Naive thymus-derived CD4-positive, alpha-beta T cell (primary cell): ENCODE results near the gene FAM13A. TPM values are rescaled to one million over a fixed set of nuclear protein-coding genes. Genes with fewer than 3 reads are reported as not detected.

Source experiments
- ATAC-seq: fragments of 150-1000 bp; cut with Tn5 transposase; 2 replicates; pipeline ENCODE4 v1.10.0; 2021; ENCODE audit warnings: mild to moderate bottlenecking, moderate library complexity
- CTCF ChIA-PET: fragments of 350-600 bp; sonication (Branson Sonifier 250); formaldehyde crosslinking; loops from one replicate; lab custom pipeline; 2021; ENCODE audit warnings: antibody characterized with exemption; lab: Charles Lee
- POLR2A ChIA-PET: fragments of 350-600 bp; sonication (Branson Sonifier 250); formaldehyde crosslinking; loops from one replicate; lab custom pipeline; 2021; ENCODE audit warnings: antibody characterized with exemption, inconsistent platforms; lab: Charles Lee
- DNase-seq, 9 donors: peaks; one replicate each; pipeline versions ENCODE4 v3.0.0 to v3.0.0-alpha.2; 2020 to 2022; ENCODE audit warnings: mixed read lengths in 1 of 9
- H3K27ac ChIP-seq: one replicate; pipeline ENCODE4 v1.7.0; 2013; ENCODE audit warnings: mild to moderate bottlenecking, low read depth, low read length, moderate library complexity
- H3K27me3 ChIP-seq, 2 donors: one replicate each; pipeline ENCODE4 v1.7.0; 2013; ENCODE audit warnings: low read length in 2 of 2, mild to moderate bottlenecking in 2 of 2, moderate library complexity in 2 of 2; ENCODE audit not compliant: control insufficient read depth in 2 of 2, insufficient read depth in 2 of 2
- H3K36me3 ChIP-seq, 3 experiments: 1 replicate in 2 of 3; 2 replicates in 1 of 3; pipeline ENCODE4 v1.7.0; 2013; ENCODE audit warnings: low read length in 3 of 3, mild to moderate bottlenecking in 3 of 3, moderate library complexity in 1 of 3; ENCODE audit not compliant: insufficient read depth in 3 of 3, control insufficient read depth in 2 of 3
- H3K4me1 ChIP-seq, 2 donors: one replicate each; pipeline ENCODE4 v1.7.0; 2013; ENCODE audit warnings: low read length in 2 of 2, mild to moderate bottlenecking in 2 of 2, moderate library complexity in 1 of 2; ENCODE audit not compliant: control insufficient read depth in 2 of 2, insufficient read depth in 2 of 2
- H3K4me3 ChIP-seq: 2 replicates; pipeline ENCODE4 v1.7.0; 2013; ENCODE audit warnings: mild to moderate bottlenecking, low read length
- H3K9me3 ChIP-seq, 3 experiments: 1 replicate in 2 of 3; 2 replicates in 1 of 3; pipeline ENCODE4 v1.7.0; 2013; ENCODE audit warnings: low read length in 3 of 3; ENCODE audit not compliant: control insufficient read depth in 2 of 3
- H3K27ac Mint-ChIP-seq, 9 donors: one replicate each; pipeline ENCODE4 v1.8.0; 2020 to 2022; ENCODE audit warnings: mixed read lengths in 9 of 9, mild to moderate bottlenecking in 8 of 9, moderate library complexity in 5 of 9, inconsistent platforms in 2 of 9
- H3K27me3 Mint-ChIP-seq, 5 donors: one replicate each; pipeline ENCODE4 v1.8.0; 2021 to 2022; ENCODE audit warnings: mixed read lengths in 5 of 5, mild to moderate bottlenecking in 1 of 5
- H3K36me3 Mint-ChIP-seq, 5 donors: one replicate each; pipeline ENCODE4 v1.8.0; 2020 to 2022; ENCODE audit warnings: mixed read lengths in 5 of 5, mild to moderate bottlenecking in 3 of 5, inconsistent platforms in 1 of 5
- H3K4me1 Mint-ChIP-seq, 7 donors: one replicate each; pipeline ENCODE4 v1.8.0; 2020 to 2022; ENCODE audit warnings: mixed read lengths in 7 of 7, mild to moderate bottlenecking in 3 of 7, inconsistent platforms in 1 of 7
- H3K4me3 Mint-ChIP-seq, 10 donors: one replicate each; pipeline ENCODE4 v1.8.0; 2020 to 2022; ENCODE audit warnings: mild to moderate bottlenecking in 10 of 10, mixed read lengths in 10 of 10, moderate library complexity in 6 of 10, inconsistent platforms in 2 of 10
- H3K9me3 Mint-ChIP-seq, 11 donors: one replicate each; pipeline ENCODE4 v1.8.0; 2020 to 2022; ENCODE audit warnings: mixed read lengths in 11 of 11, mild to moderate bottlenecking in 4 of 11, inconsistent platforms in 1 of 11, moderate library complexity in 1 of 11
- intact Hi-C, 2 donors: fragments of 100-400 bp; cut with micrococcal nuclease; formaldehyde crosslinking; loops; one replicate each; pipeline ENCODE4 v1.15.1; 2023
- polyA plus RNA-seq, 2 donors: library from polyadenylated mRNA; unstranded; fragments of 300-500 nt; fragmentation: Illumina TruSeq; gene quantifications; one replicate each; pipeline ENCODE4 v1.2.3, GENCODE V29; 2021
- total RNA-seq, 6 experiments: library from RNA in 5 of 6; stranded (reverse) in 5 of 6; gene quantifications; 1 replicate in 5 of 6; 2 replicates in 1 of 6; pipeline ENCODE4 v1.2.3 and lab custom pipeline; 2021 to 2026

The FAM13A gene
- total and polyA plus RNA-seq, 7 experiments from 2014 or later: 4.5 to 60.4 (median 10.2) TPM

- Histone ChIP-seq H3K4me3 (no peak overlapping the region), H3K36me3 (peaks cover 0 to 12% (median 0%) of the 10 kb centered on the region in 3 experiments), H3K4me1 (no peaks in the 10 kb centered on the region), H3K27me3 (no peaks in the 10 kb centered on the region), H3K27ac (no peak overlapping the region), H3K9me3 (no peaks in the 10 kb centered on the region)
- ATAC-seq (no peak), DNase-seq (no peak)
- H3K27me3 Mint-ChIP-seq: peaks cover 0 to 19% (median 3%) of the 10 kb centered on the region in 5 donors
- peak overlapping the region in 2 of 9 donors; percentile 3 to 60 for H3K27ac Mint-ChIP-seq
- H3K9me3 Mint-ChIP-seq: peaks cover 0 to 3% (median 0%) of the 10 kb centered on the region in 11 donors
- no peak overlapping the region for H3K4me3 Mint-ChIP-seq
- ChIA-PET CTCF (interaction anchor here (1.6 kb wide), 1 partner anchor 26 kb away, joined by 4 read pairs; no protein-coding TSS in a partner anchor), POLR2A (no interaction called here)
- peaks cover 0 to 31% (median 18%) of the 10 kb centered on the region in 5 donors for H3K36me3 Mint-ChIP-seq
- H3K4me1 Mint-ChIP-seq: peaks cover 0 to 47% (median 4%) of the 10 kb centered on the region in 7 donors
- intact Hi-C loops: loop anchor here in 1 of 2 donors (5.0 kb wide), 1 partner anchor 266 kb away; no protein-coding TSS in a partner anchor
Measured at GRCh38 chr4:88792821-88793220, 264.2 kb downstream of the FAM13A start.

GRCh38 chr4:88792268-88792781 lies 264.7 kb downstream of the FAM13A start:
- ChIA-PET POLR2A (no interaction called here), CTCF (interaction anchor here (0.5 to 1.6 kb wide), 4 partner anchors 27 to 256 kb away, joined by 3 to 4 read pairs (median 4); no protein-coding TSS in a partner anchor)
- H3K27ac ChIP-seq: no peak overlapping the region
- ATAC-seq (peak; percentile 44), DNase-seq (no peak)
- H3K4me1 ChIP-seq: no peaks in the 10 kb centered on the region
- intact Hi-C loops: loop anchor here in 1 of 2 donors (5.0 kb wide), 1 partner anchor 265 kb away; no protein-coding TSS in a partner anchor
- no peaks in the 10 kb centered on the region for H3K27me3 ChIP-seq
- Mint-ChIP-seq H3K27ac (peak overlapping the region in 2 of 9 donors; percentile 3 to 60), H3K9me3 (no peaks in the 10 kb centered on the region), H3K4me1 (peaks cover 0 to 42% (median 4%) of the 10 kb centered on the region in 7 donors), H3K4me3 (no peak overlapping the region), H3K27me3 (peaks cover 0 to 14% (median 0%) of the 10 kb centered on the region in 5 donors), H3K36me3 (peaks cover 0 to 30% (median 17%) of the 10 kb centered on the region in 5 donors)
- no peak overlapping the region for H3K4me3 ChIP-seq
- no peaks in the 10 kb centered on the region for H3K9me3 ChIP-seq
- H3K36me3 ChIP-seq: peaks cover 0 to 17% (median 4%) of the 10 kb centered on the region in 3 experiments

- CTCF ChIA-PET: interaction anchor here (1.0 to 1.6 kb wide), 3 partner anchors 28 to 264 kb away, joined by 3 to 4 read pairs (median 4); no protein-coding TSS in a partner anchor
- Histone ChIP-seq H3K27ac (no peak overlapping the region), H3K27me3 (no peaks in the 10 kb centered on the region), H3K4me1 (no peaks in the 10 kb centered on the region), H3K36me3 (peaks cover 0 to 20% (median 6%) of the 10 kb centered on the region in 3 experiments), H3K9me3 (no peaks in the 10 kb centered on the region), H3K4me3 (no peak overlapping the region)
- Mint-ChIP-seq H3K27me3 (peaks cover 0 to 5% (median 0%) of the 10 kb centered on the region in 5 donors), H3K36me3 (peaks cover 0 to 27% (median 16%) of the 10 kb centered on the region in 5 donors), H3K9me3 (no peaks in the 10 kb centered on the region), H3K4me3 (no peak overlapping the region), H3K4me1 (peaks cover 0 to 37% (median 4%) of the 10 kb centered on the region in 7 donors), H3K27ac (peak overlapping the region in 1 of 9 donors; percentile 58)
- intact Hi-C loops: loop anchor here (1.0 to 5.0 kb wide), 3 partner anchors 252 to 265 kb away; no protein-coding TSS in a partner anchor
- DNase-seq (peak in 1 of 9 donors; percentile 4), ATAC-seq (no peak)
- POLR2A ChIA-PET: no interaction called here
Measured at GRCh38 chr4:88791274-88791673, 265.7 kb downstream of the FAM13A start.

- H3K27ac ChIP-seq: no peak overlapping the region
- intact Hi-C loops: no loop called here
- Mint-ChIP-seq H3K4me1 (peaks cover 0 to 38% (median 4%) of the 10 kb centered on the region in 7 donors), H3K27me3 (peaks cover 0 to 5% (median 0%) of the 10 kb centered on the region in 5 donors), H3K9me3 (no peaks in the 10 kb centered on the region), H3K27ac (peak overlapping the region in 1 of 9 donors; percentile 47), H3K36me3 (peaks cover 0 to 42% (median 32%) of the 10 kb centered on the region in 5 donors), H3K4me3 (no peak overlapping the region)
- no peak for DNase-seq
- no peaks in the 10 kb centered on the region for H3K4me1 ChIP-seq
- H3K36me3 ChIP-seq: peaks cover 0 to 26% (median 6%) of the 10 kb centered on the region in 3 experiments
- ChIA-PET CTCF (interaction anchor here (0.6 kb wide), 1 partner anchor 11 kb away, joined by 8 read pairs; no protein-coding TSS in a partner anchor), POLR2A (no interaction called here)
- H3K4me3 ChIP-seq: no peak overlapping the region
- no peaks in the 10 kb centered on the region for H3K27me3 ChIP-seq
- ATAC-seq: no peak
- H3K9me3 ChIP-seq: no peaks in the 10 kb centered on the region
Measured at GRCh38 chr4:88788895-88789294, 268.1 kb downstream of the FAM13A start.

GRCh38 chr4:88788424-88788823 lies 268.6 kb downstream of the FAM13A start:
- peaks cover 0 to 43% (median 34%) of the 10 kb centered on the region in 5 donors for H3K36me3 Mint-ChIP-seq
- Histone ChIP-seq H3K27ac (no peak overlapping the region), H3K27me3 (no peaks in the 10 kb centered on the region), H3K4me1 (no peaks in the 10 kb centered on the region), H3K9me3 (no peaks in the 10 kb centered on the region), H3K4me3 (no peak overlapping the region), H3K36me3 (peaks cover 0 to 31% (median 6%) of the 10 kb centered on the region in 3 experiments)
- ATAC-seq (no peak), DNase-seq (no peak)
- peaks cover 0 to 3% (median 0%) of the 10 kb centered on the region in 5 donors for H3K27me3 Mint-ChIP-seq
- ChIA-PET POLR2A (no interaction called here), CTCF (no interaction called here)
- no peaks in the 10 kb centered on the region for H3K9me3 Mint-ChIP-seq
- intact Hi-C loops: no loop called here
- peaks cover 0 to 33% (median 4%) of the 10 kb centered on the region in 7 donors for H3K4me1 Mint-ChIP-seq
- H3K4me3 Mint-ChIP-seq: no peak overlapping the region
- H3K27ac Mint-ChIP-seq: peak overlapping the region in 1 of 9 donors; percentile 65

GRCh38 chr4:88786011-88786410 lies 271.0 kb downstream of the FAM13A start:
- ChIA-PET CTCF (no interaction called here), POLR2A (interaction anchor here (1.1 kb wide), 1 partner anchor 193 kb away, joined by 3 read pairs; the partner anchor contains the start of gene HERC3)
- Histone ChIP-seq H3K27ac (no peak overlapping the region), H3K36me3 (peaks cover 0 to 36% (median 9%) of the 10 kb centered on the region in 3 experiments), H3K27me3 (no peaks in the 10 kb centered on the region), H3K4me1 (no peaks in the 10 kb centered on the region), H3K9me3 (no peaks in the 10 kb centered on the region), H3K4me3 (no peak overlapping the region)
- DNase-seq (no peak), ATAC-seq (no peak)
- intact Hi-C loops: no loop called here
- H3K4me3 Mint-ChIP-seq: no peak overlapping the region
- no peaks in the 10 kb centered on the region for H3K27me3 Mint-ChIP-seq
- peaks cover 0 to 42% (median 34%) of the 10 kb centered on the region in 5 donors for H3K36me3 Mint-ChIP-seq
- no peaks in the 10 kb centered on the region for H3K9me3 Mint-ChIP-seq
- peak overlapping the region in 1 of 9 donors; percentile 1 for H3K27ac Mint-ChIP-seq
- peaks cover 0 to 18% (median 0%) of the 10 kb centered on the region in 7 donors for H3K4me1 Mint-ChIP-seq
